Embryonic facial prominence (tissue), 1 donor: ENCODE data around the gene SPART.
"Not testable (repeated sequence)": the region's sequence is repeated elsewhere in the genome, so short reads cannot be mapped to it uniquely, and the experiment has no call there.

Source experiments
- DNase-seq: peaks from one replicate; pipeline ENCODE4 v3.0.0-alpha.2; 2016; ENCODE audit errors: extremely low spot score

The SPART gene

GRCh38 chr13:36319793-36320192, 26.4 kb downstream of the SPART start:
- not testable (repeated sequence) for DNase-seq

GRCh38 chr13:36313047-36313969, 32.9 kb downstream of the SPART start:
- DNase-seq, result no peak

- DNase-seq, result no peak
Observed at GRCh38 chr13:36310417-36311108, 35.6 kb downstream of the SPART start.

- no peak for DNase-seq
Observed at GRCh38 chr13:36302289-36302688, 43.9 kb downstream of the SPART start.

- not testable (repeated sequence) for DNase-seq
Observed at GRCh38 chr13:36299469-36299868, 46.7 kb downstream of the SPART start.

GRCh38 chr13:36298535-36299068, 47.6 kb downstream of the SPART start:
- no peak for DNase-seq

GRCh38 chr13:36297366-36298338, 48.5 kb downstream of the SPART start, which contains the start of gene CCDC169:
Gene CCDC169, minus strand, starts transcription at chr13:36297814. Its CDS starts 95 bp downstream, at chr13:36297719.
- peak; percentile 75 for DNase-seq

- DNase-seq, result no peak
Observed at GRCh38 chr13:36294096-36294495, 52.1 kb downstream of the SPART start.

- no peak for DNase-seq
Observed at GRCh38 chr13:36293497-36293896, 52.7 kb downstream of the SPART start.

- DNase-seq, result no peak
Observed at GRCh38 chr13:36288794-36289391, 57.3 kb downstream of the SPART start.

- no peak for DNase-seq
Observed at GRCh38 chr13:36286006-36286405, 60.2 kb downstream of the SPART start.

GRCh38 chr13:36282821-36283432, 63.3 kb downstream of the SPART start:
- DNase-seq, result no peak

GRCh38 chr13:36275190-36276002, 70.8 kb downstream of the SPART start:
- peak; percentile 83 for DNase-seq

GRCh38 chr13:36273431-36273830, 72.8 kb downstream of the SPART start:
- DNase-seq, result no peak

GRCh38 chr13:36261976-36262375, 84.2 kb downstream of the SPART start:
- no peak for DNase-seq

GRCh38 chr13:36261011-36261410, 85.2 kb downstream of the SPART start:
- no peak for DNase-seq

- no peak for DNase-seq
Observed at GRCh38 chr13:36259361-36260137, 86.6 kb downstream of the SPART start.

- no peak for DNase-seq
Observed at GRCh38 chr13:36258831-36259230, 87.4 kb downstream of the SPART start.
